Activated B cell treated with CpG ODN at 0.5 μM for 24 hours (primary cell): Measurements from ENCODE around the gene CHMP4B. TPM values are rescaled to one million over a fixed set of nuclear protein-coding genes. Genes with fewer than 3 reads are reported as not detected.

Experiments
- ATAC-seq: fragments of 200-7000 bp; cut with Tn5 transposase; one replicate; pipeline ENCODE4 v1.10.0; 2021; ENCODE audit warnings: low read depth, mild to moderate bottlenecking, moderate library complexity
- CTCF ChIA-PET: fragments of 350-600 bp; sonication (Branson Sonifier 250); formaldehyde crosslinking; loops from one replicate; lab custom pipeline; 2021; ENCODE audit warnings: antibody characterized with exemption; lab: Charles Lee
- POLR2A ChIA-PET: fragments of 350-600 bp; sonication (Branson Sonifier 250); formaldehyde crosslinking; loops from one replicate; lab custom pipeline; 2021; ENCODE audit warnings: antibody characterized with exemption; lab: Charles Lee
- DNase-seq: peaks from one replicate; pipeline ENCODE4 v3.0.0; 2022
- H3K27ac Mint-ChIP-seq: one replicate; pipeline ENCODE4 v1.8.0; 2020; ENCODE audit warnings: mixed read lengths
- H3K27me3 Mint-ChIP-seq: one replicate; pipeline ENCODE4 v1.8.0; 2021; ENCODE audit warnings: mixed read lengths
- H3K36me3 Mint-ChIP-seq: one replicate; pipeline ENCODE4 v1.8.0; 2021; ENCODE audit warnings: low read depth, mixed read lengths
- H3K4me1 Mint-ChIP-seq: one replicate; pipeline ENCODE4 v1.8.0; 2021; ENCODE audit warnings: mixed read lengths
- H3K4me3 Mint-ChIP-seq: one replicate; pipeline ENCODE4 v1.8.0; 2020; ENCODE audit warnings: mild to moderate bottlenecking, mixed read lengths
- H3K9me3 Mint-ChIP-seq: one replicate; pipeline ENCODE4 v1.8.0; 2020; ENCODE audit warnings: mixed read lengths
- intact Hi-C: fragments of 100-400 bp; cut with micrococcal nuclease; formaldehyde crosslinking; loops from one replicate; pipeline ENCODE4 v1.15.1; 2024
- total RNA-seq: library from RNA; stranded (reverse); gene quantifications from 2 replicates; pipeline ENCODE4 v1.2.3, GENCODE V29; 2022
- TF ChIP-seq, protein P1 (sequence below): fragments of 200-600 bp; IDR thresholded peaks from one replicate; pipeline ENCODE4 v1.8.0; 2022; ENCODE audit warnings: antibody characterized with exemption, mild to moderate bottlenecking

CHMP4B gene
- total RNA-seq, 1 donor from 2014 or later, result 116 TPM

DNA sequence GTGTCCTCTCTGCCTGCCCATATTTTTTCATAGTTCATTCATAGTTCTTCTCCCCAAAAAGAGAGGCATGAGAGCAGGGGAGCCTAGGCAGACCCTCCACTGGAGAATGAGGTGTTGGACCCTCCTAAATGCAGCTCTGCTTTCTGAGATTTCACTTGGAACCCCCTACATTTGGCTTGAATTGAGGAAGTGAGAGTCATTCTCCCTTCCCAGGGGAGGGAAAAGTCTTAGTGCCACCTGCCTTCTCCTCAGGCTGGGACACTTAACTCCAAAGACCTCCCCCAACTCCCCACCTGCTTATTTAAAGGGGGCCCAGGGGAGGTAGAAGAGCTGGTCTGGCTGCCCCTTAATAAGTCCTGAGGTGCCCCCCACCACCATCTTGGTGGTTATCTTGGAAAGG lies 78.2 kb downstream of the CHMP4B start:
- ChIA-PET CTCF (no interaction called here), POLR2A (no interaction called here)
- ATAC-seq (no peak), DNase-seq (no peak)
- H3K27ac Mint-ChIP-seq, result no peak overlapping the region
- intact Hi-C loops, result no loop called here
- TF ChIP-seq, protein P1, sequence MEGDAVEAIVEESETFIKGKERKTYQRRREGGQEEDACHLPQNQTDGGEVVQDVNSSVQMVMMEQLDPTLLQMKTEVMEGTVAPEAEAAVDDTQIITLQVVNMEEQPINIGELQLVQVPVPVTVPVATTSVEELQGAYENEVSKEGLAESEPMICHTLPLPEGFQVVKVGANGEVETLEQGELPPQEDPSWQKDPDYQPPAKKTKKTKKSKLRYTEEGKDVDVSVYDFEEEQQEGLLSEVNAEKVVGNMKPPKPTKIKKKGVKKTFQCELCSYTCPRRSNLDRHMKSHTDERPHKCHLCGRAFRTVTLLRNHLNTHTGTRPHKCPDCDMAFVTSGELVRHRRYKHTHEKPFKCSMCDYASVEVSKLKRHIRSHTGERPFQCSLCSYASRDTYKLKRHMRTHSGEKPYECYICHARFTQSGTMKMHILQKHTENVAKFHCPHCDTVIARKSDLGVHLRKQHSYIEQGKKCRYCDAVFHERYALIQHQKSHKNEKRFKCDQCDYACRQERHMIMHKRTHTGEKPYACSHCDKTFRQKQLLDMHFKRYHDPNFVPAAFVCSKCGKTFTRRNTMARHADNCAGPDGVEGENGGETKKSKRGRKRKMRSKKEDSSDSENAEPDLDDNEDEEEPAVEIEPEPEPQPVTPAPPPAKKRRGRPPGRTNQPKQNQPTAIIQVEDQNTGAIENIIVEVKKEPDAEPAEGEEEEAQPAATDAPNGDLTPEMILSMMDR, result no peak
- peaks cover 2% of the 10 kb centered on the region for H3K4me1 Mint-ChIP-seq
- H3K27me3 Mint-ChIP-seq, result peaks cover 3% of the 10 kb centered on the region
- H3K4me3 Mint-ChIP-seq, result no peak overlapping the region
- peaks cover 7% of the 10 kb centered on the region for H3K9me3 Mint-ChIP-seq
- no peaks in the 10 kb centered on the region for H3K36me3 Mint-ChIP-seq

GRCh38 chr20:33890557-33890956 lies 79.4 kb downstream of the CHMP4B start:
- no peak overlapping the region for H3K27ac Mint-ChIP-seq
- H3K36me3 Mint-ChIP-seq, result no peaks in the 10 kb centered on the region
- no peaks in the 10 kb centered on the region for H3K4me1 Mint-ChIP-seq
- H3K27me3 Mint-ChIP-seq, result peaks cover 5% of the 10 kb centered on the region
- H3K9me3 Mint-ChIP-seq, result peaks cover 7% of the 10 kb centered on the region
- intact Hi-C loops, result no loop called here
- H3K4me3 Mint-ChIP-seq, result no peak overlapping the region
- TF ChIP-seq, protein P1, result no peak
- DNase-seq (no peak), ATAC-seq (no peak)
- CTCF ChIA-PET, result no interaction called here
- POLR2A ChIA-PET, result interaction anchor here (0.6 kb wide), 1 partner anchor 30 kb away, joined by 3 read pairs; no protein-coding TSS in a partner anchor

- intact Hi-C loops, result no loop called here
- ChIA-PET POLR2A (no interaction called here), CTCF (no interaction called here)
- TF ChIP-seq, protein P1, result no peak
- Mint-ChIP-seq H3K27ac (no peak overlapping the region), H3K4me1 (no peaks in the 10 kb centered on the region), H3K27me3 (peaks cover 19% of the 10 kb centered on the region), H3K9me3 (peaks cover 7% of the 10 kb centered on the region), H3K36me3 (no peaks in the 10 kb centered on the region), H3K4me3 (no peak overlapping the region)
- no peak for DNase-seq
- no peak for ATAC-seq
Measured at GRCh38 chr20:33893314-33893713, 82.2 kb downstream of the CHMP4B start.

GRCh38 chr20:33894798-33895197 lies 83.7 kb downstream of the CHMP4B start:
- Mint-ChIP-seq H3K27ac (no peak overlapping the region), H3K4me1 (no peaks in the 10 kb centered on the region), H3K9me3 (peaks cover 7% of the 10 kb centered on the region), H3K27me3 (peaks cover 19% of the 10 kb centered on the region), H3K36me3 (no peaks in the 10 kb centered on the region), H3K4me3 (no peak overlapping the region)
- ChIA-PET CTCF (no interaction called here), POLR2A (no interaction called here)
- DNase-seq (no peak), ATAC-seq (no peak)
- TF ChIP-seq, protein P1, result no peak
- intact Hi-C loops, result no loop called here

DNA sequence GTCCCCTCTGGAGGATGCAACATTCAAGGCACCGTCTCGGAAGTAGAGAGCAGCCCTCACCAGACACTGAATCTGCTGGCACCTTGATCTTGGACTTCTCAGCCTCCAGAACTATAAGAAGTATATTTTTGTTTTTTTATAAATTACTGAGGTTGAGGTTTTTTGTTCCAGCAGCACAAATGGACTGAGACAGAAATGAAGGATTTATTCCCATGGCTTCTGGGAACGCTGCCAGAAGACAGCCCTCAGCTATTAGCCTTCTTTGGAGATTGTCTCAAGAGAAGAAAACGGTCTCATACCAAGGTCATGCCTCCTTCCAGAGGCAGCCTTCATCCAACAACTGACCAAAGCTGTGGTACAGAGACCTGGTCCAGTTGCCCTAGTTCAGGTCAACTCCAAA lies 85.4 kb downstream of the CHMP4B start:
- TF ChIP-seq, protein P1, result no peak
- ATAC-seq (no peak), DNase-seq (no peak)
- CTCF ChIA-PET, result no interaction called here
- H3K27ac Mint-ChIP-seq, result no peak overlapping the region
- no peaks in the 10 kb centered on the region for H3K4me1 Mint-ChIP-seq
- H3K4me3 Mint-ChIP-seq, result no peak overlapping the region
- intact Hi-C loops, result no loop called here
- H3K9me3 Mint-ChIP-seq, result no peaks in the 10 kb centered on the region
- H3K27me3 Mint-ChIP-seq, result peaks cover 22% of the 10 kb centered on the region
- no peaks in the 10 kb centered on the region for H3K36me3 Mint-ChIP-seq
- POLR2A ChIA-PET, result no interaction called here
